PC-9 (cell line): Measurements from ENCODE around the gene DNAAF9. TPM values are rescaled to one million over a fixed set of nuclear protein-coding genes. Genes with fewer than 3 reads are reported as not detected.

Experiments used
- BruUV-seq: library from RNA; stranded (reverse); fragments of 400-500 nt; replicated peaks from 2 replicates; lab custom pipeline; 2021; lab: Mats Ljungman, UMichigan
- CTCF ChIA-PET: fragments of 300-600 bp; sonication (Branson Sonifier 250); formaldehyde crosslinking; loops from one replicate; lab custom pipeline; 2022; ENCODE audit warnings: antibody characterized with exemption; lab: Charles Lee
- POLR2A ChIA-PET: fragments of 300-600 bp; sonication (Branson Sonifier 250); formaldehyde crosslinking; loops from one replicate; lab custom pipeline; 2022; ENCODE audit warnings: antibody characterized with exemption; ENCODE audit not compliant: unreplicated experiment; lab: Charles Lee
- DNase-seq, 2 experiments: peaks; one replicate each; pipeline versions ENCODE4 v3.0.0 to v3.0.0-alpha.2; 2015 to 2022; ENCODE audit warnings: mixed read lengths in 1 of 2
- H2AFZ ChIP-seq: fragments of 200-600 bp; sonication (generic); 2 replicates; pipeline ENCODE4 v1.8.1; 2017; ENCODE audit warnings: antibody characterized with exemption
- H3F3A ChIP-seq: fragments of 200-600 bp; sonication (generic); 2 replicates; pipeline ENCODE4 v1.8.1; 2017; ENCODE audit warnings: antibody characterized with exemption, mild to moderate bottlenecking, low read depth; ENCODE audit not compliant: insufficient read depth
- H3K27ac ChIP-seq: fragments of 200-600 bp; sonication (generic); 2 replicates; pipeline ENCODE4 v1.6.1; 2016; ENCODE audit warnings: mixed run types
- H3K27me3 ChIP-seq: fragments of 200-600 bp; sonication (generic); 2 replicates; pipeline ENCODE4 v1.6.1; 2016; ENCODE audit warnings: low read depth, mixed run types; ENCODE audit not compliant: insufficient read depth
- H3K36me3 ChIP-seq: fragments of 200-600 bp; sonication (generic); 2 replicates; pipeline ENCODE4 v1.6.1; 2016; ENCODE audit warnings: low read depth, mixed run types
- H3K4me1 ChIP-seq: fragments of 200-600 bp; sonication (generic); replicated peaks from 2 replicates; pipeline ENCODE4 v1.6.1; 2016; ENCODE audit warnings: mixed run types; ENCODE audit not compliant: insufficient read depth
- H3K4me2 ChIP-seq: fragments of 200-600 bp; sonication (generic); 2 replicates; pipeline ENCODE4 v1.6.1; 2017; ENCODE audit warnings: mixed run types
- H3K4me3 ChIP-seq: fragments of 200-600 bp; sonication (generic); 2 replicates; pipeline ENCODE4 v1.6.1; 2016; ENCODE audit warnings: mixed run types
- H3K79me2 ChIP-seq: fragments of 200-600 bp; sonication (generic); 2 replicates; pipeline ENCODE4 v1.6.1; 2017; ENCODE audit warnings: low read depth, mixed run types
- H3K9me2 ChIP-seq: fragments of 200-600 bp; sonication (generic); 2 replicates; pipeline ENCODE4 v1.8.1; 2017; ENCODE audit warnings: mild to moderate bottlenecking; ENCODE audit not compliant: insufficient read depth
- H3K9me3 ChIP-seq: fragments of 200-600 bp; sonication (generic); 2 replicates; pipeline ENCODE4 v1.8.1; 2016; ENCODE audit warnings: low read depth; ENCODE audit not compliant: insufficient read depth
- H4K20me1 ChIP-seq: fragments of 200-600 bp; sonication (generic); 2 replicates; pipeline ENCODE4 v1.8.1; 2017; ENCODE audit not compliant: insufficient read depth
- EZH2 ChIP-seq: fragments of 200-600 bp; sonication (generic); IDR thresholded peaks from 2 replicates; pipeline ENCODE4 v1.8.0; 2017; ENCODE audit warnings: antibody characterized with exemption, low read depth
- intact Hi-C: fragments of 100-400 bp; cut with micrococcal nuclease; formaldehyde crosslinking; loops from one replicate; pipeline ENCODE4 v1.10.0; 2022; ENCODE audit not compliant: unreplicated experiment
- total RNA-seq: library from RNA; stranded (reverse); gene quantifications from 2 replicates; pipeline ENCODE4 v1.2.3, GENCODE V29; 2021
- TF ChIP-seq, protein P1 (sequence below): fragments of 200-600 bp; sonication (generic); conservative IDR thresholded peaks from 2 replicates; pipeline ENCODE4 v1.6.1; 2017; ENCODE audit warnings: mixed run types, antibody characterized with exemption, mild to moderate bottlenecking, moderate library complexity

Gene DNAAF9
- total RNA-seq, 1 experiment from 2014 or later: 2.6 TPM

DNA sequence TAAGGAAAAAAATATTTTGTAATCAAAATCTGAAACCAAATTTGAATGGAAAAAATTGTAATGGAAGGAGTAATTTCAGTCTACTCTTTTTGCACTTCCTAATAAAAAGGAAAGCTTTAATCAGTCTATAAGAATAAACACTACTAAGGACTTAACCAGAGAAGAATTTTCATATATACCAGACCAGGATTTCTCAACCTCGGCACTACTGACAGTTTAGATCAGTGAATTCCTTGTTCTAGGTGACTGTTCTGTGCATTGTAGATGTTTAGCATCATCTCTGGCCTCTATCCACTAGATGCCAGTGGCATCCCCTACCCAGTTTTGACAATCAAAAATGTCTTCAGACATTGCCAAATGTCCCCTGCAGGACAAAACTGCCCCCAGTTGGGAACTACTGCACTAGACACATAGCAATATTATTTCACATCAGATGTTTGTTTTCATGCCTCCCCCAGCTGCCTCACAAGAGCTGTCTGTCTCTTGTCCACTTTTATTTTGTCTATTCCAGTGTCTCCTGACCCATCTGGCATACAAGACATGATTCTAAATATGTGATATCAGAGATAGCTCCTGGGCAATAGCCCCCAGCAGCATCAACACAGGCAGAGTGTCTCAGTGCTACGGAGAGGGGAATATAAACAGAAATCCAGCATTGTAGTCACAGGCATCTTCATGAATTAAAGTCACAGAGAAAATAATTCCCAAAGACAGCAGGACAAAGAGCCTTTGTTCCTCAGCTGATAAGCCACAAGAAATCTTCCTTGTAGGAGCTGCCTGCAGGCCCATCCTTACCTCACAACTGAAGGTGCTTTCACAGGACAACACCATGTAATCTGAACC is 27.0 kb downstream of the DNAAF9 start:
- H3F3A ChIP-seq: no peaks in the 10 kb centered on the region
- no TSS peak for BruUV-seq
- H3K4me2 ChIP-seq: no peak overlapping the region
- DNase-seq: no peak
- H3K27ac ChIP-seq: no peak overlapping the region
- H2AFZ ChIP-seq: no peak overlapping the region
- no peaks in the 10 kb centered on the region for H3K9me3 ChIP-seq
- no peaks in the 10 kb centered on the region for H4K20me1 ChIP-seq
- no peaks in the 10 kb centered on the region for H3K36me3 ChIP-seq
- no peak overlapping the region for H3K4me3 ChIP-seq
- POLR2A ChIA-PET: no interaction called here
- no peaks in the 10 kb centered on the region; the same call in 1 of the 2 replicates for H3K27me3 ChIP-seq
- CTCF ChIA-PET: interaction anchor here (0.7 kb wide), 1 partner anchor 24 kb away, joined by 4 read pairs; no protein-coding TSS in a partner anchor
- intact Hi-C loops: no loop called here
- H3K9me2 ChIP-seq: no peaks in the 10 kb centered on the region
- H3K79me2 ChIP-seq: no peaks in the 10 kb centered on the region
- TF ChIP-seq, protein P1, sequence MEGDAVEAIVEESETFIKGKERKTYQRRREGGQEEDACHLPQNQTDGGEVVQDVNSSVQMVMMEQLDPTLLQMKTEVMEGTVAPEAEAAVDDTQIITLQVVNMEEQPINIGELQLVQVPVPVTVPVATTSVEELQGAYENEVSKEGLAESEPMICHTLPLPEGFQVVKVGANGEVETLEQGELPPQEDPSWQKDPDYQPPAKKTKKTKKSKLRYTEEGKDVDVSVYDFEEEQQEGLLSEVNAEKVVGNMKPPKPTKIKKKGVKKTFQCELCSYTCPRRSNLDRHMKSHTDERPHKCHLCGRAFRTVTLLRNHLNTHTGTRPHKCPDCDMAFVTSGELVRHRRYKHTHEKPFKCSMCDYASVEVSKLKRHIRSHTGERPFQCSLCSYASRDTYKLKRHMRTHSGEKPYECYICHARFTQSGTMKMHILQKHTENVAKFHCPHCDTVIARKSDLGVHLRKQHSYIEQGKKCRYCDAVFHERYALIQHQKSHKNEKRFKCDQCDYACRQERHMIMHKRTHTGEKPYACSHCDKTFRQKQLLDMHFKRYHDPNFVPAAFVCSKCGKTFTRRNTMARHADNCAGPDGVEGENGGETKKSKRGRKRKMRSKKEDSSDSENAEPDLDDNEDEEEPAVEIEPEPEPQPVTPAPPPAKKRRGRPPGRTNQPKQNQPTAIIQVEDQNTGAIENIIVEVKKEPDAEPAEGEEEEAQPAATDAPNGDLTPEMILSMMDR: no peak
- no peak for TF ChIP-seq EZH2
- no peaks in the 10 kb centered on the region for H3K4me1 ChIP-seq

DNA sequence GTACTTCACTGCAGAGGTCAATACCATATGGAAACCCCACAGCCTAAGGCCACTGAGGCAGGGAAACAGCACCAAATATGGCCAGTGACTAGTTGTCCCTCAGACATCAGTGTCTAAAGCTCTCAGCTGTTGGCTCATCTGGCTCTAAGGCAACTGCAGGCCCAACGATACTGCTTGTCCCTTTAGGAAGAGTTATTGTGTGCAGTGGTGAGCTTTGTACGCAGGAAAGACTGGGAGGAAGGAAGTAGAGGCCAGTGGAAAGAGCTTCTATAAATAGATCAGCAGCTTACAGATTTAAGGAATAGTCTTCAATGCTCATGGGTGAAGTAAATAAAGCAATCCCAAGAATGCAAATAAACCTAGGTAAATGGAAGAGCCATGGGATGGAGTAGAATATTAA is 29.3 kb downstream of the DNAAF9 start:
- Histone ChIP-seq H3K36me3 (no peaks in the 10 kb centered on the region), H3K79me2 (no peaks in the 10 kb centered on the region), H3K9me2 (no peaks in the 10 kb centered on the region), H3K27ac (no peak overlapping the region), H4K20me1 (no peaks in the 10 kb centered on the region), H3K27me3 (no peaks in the 10 kb centered on the region; the same call in 1 of the 2 replicates), H2AFZ (no peak overlapping the region), H3K4me2 (no peak overlapping the region), H3K9me3 (no peaks in the 10 kb centered on the region), H3K4me1 (no peaks in the 10 kb centered on the region), H3F3A (no peaks in the 10 kb centered on the region), H3K4me3 (no peak overlapping the region)
- DNase-seq: no peak
- BruUV-seq: no TSS peak
- CTCF ChIA-PET: no interaction called here
- intact Hi-C loops: no loop called here
- TF ChIP-seq EZH2: no peak
- TF ChIP-seq, protein P1: no peak
- POLR2A ChIA-PET: no interaction called here

DNA sequence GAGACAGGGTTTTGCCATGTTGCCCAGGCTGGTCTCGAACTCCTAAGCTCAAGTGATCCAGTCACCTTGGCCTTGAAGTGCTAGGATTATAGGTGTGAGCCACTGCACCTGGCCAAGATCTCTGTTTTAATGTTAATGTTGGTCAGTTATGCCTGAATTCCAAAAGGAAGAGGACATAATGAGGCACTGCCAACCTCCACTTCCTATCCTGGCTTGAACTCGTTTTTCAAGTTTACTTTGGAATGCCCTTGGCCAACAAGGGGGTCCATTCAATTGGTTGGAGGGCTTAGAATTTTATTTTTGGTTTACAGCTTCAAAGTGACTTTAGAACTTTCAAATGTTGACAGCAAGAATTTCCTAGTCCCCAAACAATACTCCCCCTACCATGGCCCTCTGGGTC is 29.8 kb downstream of the DNAAF9 start:
- no TSS peak for BruUV-seq

More for the DNA sequence above, 29.8 kb downstream of the DNAAF9 start:
- Histone ChIP-seq H3K4me3 (no peak overlapping the region), H3F3A (no peaks in the 10 kb centered on the region), H3K79me2 (no peaks in the 10 kb centered on the region), H3K36me3 (no peaks in the 10 kb centered on the region), H3K27ac (no peak overlapping the region), H3K9me2 (no peaks in the 10 kb centered on the region), H2AFZ (no peak overlapping the region), H4K20me1 (no peaks in the 10 kb centered on the region), H3K4me2 (no peak overlapping the region), H3K9me3 (no peaks in the 10 kb centered on the region), H3K27me3 (no peaks in the 10 kb centered on the region; the same call in 1 of the 2 replicates), H3K4me1 (no peaks in the 10 kb centered on the region)
- intact Hi-C loops: no loop called here
- no peak for DNase-seq
- CTCF ChIA-PET: no interaction called here
- POLR2A ChIA-PET: no interaction called here
- TF ChIP-seq, protein P1: no peak
- no peak for TF ChIP-seq EZH2
